Smooth muscle cell (in vitro differentiated cells): ENCODE results near the gene PSORS1C1. TPM values are rescaled to one million over a fixed set of nuclear protein-coding genes. Genes with fewer than 3 reads are reported as not detected.

Experiments
- DNase-seq: peaks from one replicate; lab custom pipeline; 2025; ENCODE audit not compliant: unreplicated experiment; lab: John Stamatoyannopoulos, UW
- H2AFZ ChIP-seq: fragments of 200-600 bp; sonication (generic); 2 replicates; pipeline ENCODE4 v1.6.0; 2016; ENCODE audit warnings: antibody characterized with exemption, low read depth, mild to moderate bottlenecking
- H3F3A ChIP-seq: fragments of 200-600 bp; sonication (generic); 2 replicates; pipeline ENCODE4 v1.6.0; 2017; ENCODE audit warnings: antibody characterized with exemption, low read depth
- H3K27ac ChIP-seq: fragments of 200-600 bp; sonication (generic); 2 replicates; pipeline ENCODE4 v1.5.1; 2016; ENCODE audit warnings: low read depth, mild to moderate bottlenecking
- H3K27me3 ChIP-seq: fragments of 200-600 bp; sonication (generic); 2 replicates; pipeline ENCODE4 v1.6.1; 2016; ENCODE audit warnings: low read depth, mild to moderate bottlenecking
- H3K36me3 ChIP-seq: fragments of 200-600 bp; sonication (generic); 2 replicates; pipeline ENCODE4 v1.5.1; 2016; ENCODE audit warnings: low read depth
- H3K4me1 ChIP-seq: fragments of 200-600 bp; sonication (generic); 2 replicates; pipeline ENCODE4 v1.5.1; 2016; ENCODE audit warnings: low read depth
- H3K4me2 ChIP-seq: fragments of 200-600 bp; sonication (generic); 2 replicates; pipeline ENCODE4 v1.6.0; 2016; ENCODE audit warnings: mild to moderate bottlenecking
- H3K4me3 ChIP-seq: fragments of 200-600 bp; sonication (generic); 2 replicates; pipeline ENCODE4 v1.5.1; 2016; ENCODE audit warnings: mild to moderate bottlenecking
- H3K79me2 ChIP-seq: fragments of 200-600 bp; sonication (generic); 2 replicates; pipeline ENCODE4 v1.6.0; 2016; ENCODE audit warnings: low read depth, mild to moderate bottlenecking
- H3K9ac ChIP-seq: fragments of 200-600 bp; sonication (generic); 2 replicates; pipeline ENCODE4 v1.6.0; 2016; ENCODE audit warnings: low read depth
- H3K9me3 ChIP-seq: fragments of 200-600 bp; sonication (generic); replicated peaks from 2 replicates; pipeline ENCODE4 v1.5.1; 2016; ENCODE audit warnings: low read depth
- H4K20me1 ChIP-seq: fragments of 200-600 bp; sonication (generic); 2 replicates; pipeline ENCODE4 v1.6.0; 2016; ENCODE audit warnings: low read depth
- WGBS: methylation state at CpG from one replicate; pipeline ENCODE4 v1.1.7; 2016; ENCODE audit warnings: low lambda C conversion rate; 5-methylcytosine and 5-hydroxymethylcytosine counted together
- polyA plus RNA-seq: library from polyadenylated mRNA; unstranded; fragments of >200 nt; fragmentation: Nextera tagmentation; extraction: Ambion mirVana; gene quantifications from 2 replicates; pipeline ENCODE4 v1.2.1, GENCODE V29; 2016
- total RNA-seq: library from RNA; depleted of rRNA; stranded (reverse); fragments of >200 nt; gene quantifications from 2 replicates; pipeline ENCODE4 v1.2.3, GENCODE V29; 2014
- TF ChIP-seq, protein P1 (sequence below): fragments of 200-600 bp; sonication (generic); IDR thresholded peaks from 2 replicates; pipeline ENCODE4 v1.5.1; 2017; ENCODE audit warnings: borderline replicate concordance, mild to moderate bottlenecking, antibody characterized with exemption; ENCODE audit not compliant: insufficient read depth, poor library complexity, severe bottlenecking

PSORS1C1 gene
- total and polyA plus RNA-seq, 2 experiments from 2014 or later = 2.1 to 6.5 TPM

DNA sequence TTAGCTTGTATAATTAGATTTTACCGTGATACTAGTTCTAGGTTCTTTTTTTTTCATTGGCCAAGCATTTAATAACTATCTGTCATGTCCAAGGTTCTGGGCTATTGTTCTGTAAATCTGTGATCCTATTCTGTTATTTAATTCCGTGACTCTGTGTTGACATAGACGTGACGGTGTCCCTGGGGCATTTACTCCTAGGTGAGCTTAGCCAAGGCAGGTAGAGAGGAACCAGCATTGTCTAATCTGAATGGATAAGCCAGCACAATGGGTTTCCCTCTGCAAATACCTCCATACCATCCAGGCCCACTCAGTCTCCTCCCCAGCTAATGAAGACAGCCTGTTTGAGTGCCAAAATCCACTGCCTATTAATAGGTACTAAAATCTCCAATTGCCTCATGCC, 14.5 kb downstream of the PSORS1C1 start:
- Histone ChIP-seq H3K36me3 (no peaks in the 10 kb centered on the region), H4K20me1 (no peaks in the 10 kb centered on the region), H3K4me2 (no peak overlapping the region), H3K9ac (no peak overlapping the region), H3K4me3 (no peak overlapping the region), H2AFZ (no peak overlapping the region), H3K9me3 (no peaks in the 10 kb centered on the region), H3K27me3 (no peaks in the 10 kb centered on the region), H3K27ac (no peak overlapping the region), H3F3A (no peaks in the 10 kb centered on the region), H3K4me1 (no peaks in the 10 kb centered on the region), H3K79me2 (no peaks in the 10 kb centered on the region)
- TF ChIP-seq, protein P1, sequence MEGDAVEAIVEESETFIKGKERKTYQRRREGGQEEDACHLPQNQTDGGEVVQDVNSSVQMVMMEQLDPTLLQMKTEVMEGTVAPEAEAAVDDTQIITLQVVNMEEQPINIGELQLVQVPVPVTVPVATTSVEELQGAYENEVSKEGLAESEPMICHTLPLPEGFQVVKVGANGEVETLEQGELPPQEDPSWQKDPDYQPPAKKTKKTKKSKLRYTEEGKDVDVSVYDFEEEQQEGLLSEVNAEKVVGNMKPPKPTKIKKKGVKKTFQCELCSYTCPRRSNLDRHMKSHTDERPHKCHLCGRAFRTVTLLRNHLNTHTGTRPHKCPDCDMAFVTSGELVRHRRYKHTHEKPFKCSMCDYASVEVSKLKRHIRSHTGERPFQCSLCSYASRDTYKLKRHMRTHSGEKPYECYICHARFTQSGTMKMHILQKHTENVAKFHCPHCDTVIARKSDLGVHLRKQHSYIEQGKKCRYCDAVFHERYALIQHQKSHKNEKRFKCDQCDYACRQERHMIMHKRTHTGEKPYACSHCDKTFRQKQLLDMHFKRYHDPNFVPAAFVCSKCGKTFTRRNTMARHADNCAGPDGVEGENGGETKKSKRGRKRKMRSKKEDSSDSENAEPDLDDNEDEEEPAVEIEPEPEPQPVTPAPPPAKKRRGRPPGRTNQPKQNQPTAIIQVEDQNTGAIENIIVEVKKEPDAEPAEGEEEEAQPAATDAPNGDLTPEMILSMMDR = no peak
- DNase-seq = no peak
- WGBS = 78% methylated on average over 4 of the region's 4 CpGs

DNA sequence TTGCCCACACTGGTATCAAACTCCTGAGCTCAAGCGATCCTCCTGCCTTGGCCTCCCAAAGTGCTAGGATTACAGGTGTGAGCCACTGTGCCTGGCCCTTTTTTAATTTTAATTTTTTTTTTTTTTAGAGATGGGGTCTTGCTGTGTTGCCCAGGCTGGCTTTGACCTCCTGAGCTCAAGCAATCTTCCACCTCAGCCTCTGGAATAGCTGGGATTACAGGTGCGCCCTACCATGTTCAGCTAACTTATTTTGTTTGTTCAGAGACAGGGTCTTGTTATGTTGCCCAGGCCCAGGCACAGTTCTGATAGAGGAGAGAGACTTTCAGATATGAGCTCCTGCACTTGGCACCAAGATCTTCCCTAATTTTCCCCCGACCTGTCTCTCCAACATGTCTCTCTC, 16.2 kb downstream of the PSORS1C1 start:
- TF ChIP-seq, protein P1 = no peak

DNA sequence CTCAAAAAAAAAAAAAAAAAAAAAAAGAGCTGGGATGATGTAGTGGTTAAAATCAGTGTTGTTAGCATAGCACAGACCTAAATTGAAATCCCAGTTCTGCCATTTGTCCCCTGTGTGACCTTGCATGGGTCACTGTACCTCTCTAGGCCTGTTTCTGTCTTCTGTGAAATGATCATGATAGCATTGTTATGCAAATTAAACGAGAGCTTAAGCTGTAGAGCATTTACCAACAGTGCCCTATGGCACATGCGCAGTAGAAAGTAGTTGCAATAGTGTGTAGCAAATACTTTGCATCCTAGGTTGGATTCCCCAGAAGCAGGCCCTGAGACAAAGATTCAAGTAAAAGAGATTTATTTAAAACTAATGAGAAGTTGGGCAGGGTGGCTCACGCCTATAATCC, 17.0 kb downstream of the PSORS1C1 start:
- Histone ChIP-seq H3K9ac (no peak overlapping the region), H3F3A (no peaks in the 10 kb centered on the region)

More for the DNA sequence above, 16.2 kb downstream of the PSORS1C1 start:
- H2AFZ ChIP-seq = no peak overlapping the region
- H3F3A ChIP-seq = no peaks in the 10 kb centered on the region
- no peaks in the 10 kb centered on the region for H3K36me3 ChIP-seq
- no peak overlapping the region for H3K4me2 ChIP-seq
- no peak overlapping the region for H3K27ac ChIP-seq
- no peaks in the 10 kb centered on the region for H3K79me2 ChIP-seq
- no peaks in the 10 kb centered on the region for H3K4me1 ChIP-seq
- H3K4me3 ChIP-seq = no peak overlapping the region
- no peak for DNase-seq
- H3K9ac ChIP-seq = no peak overlapping the region
- no peaks in the 10 kb centered on the region for H4K20me1 ChIP-seq
- H3K27me3 ChIP-seq = no peaks in the 10 kb centered on the region
- WGBS = 98% methylated on average over 3 of the region's 3 CpGs
- H3K9me3 ChIP-seq = no peaks in the 10 kb centered on the region

DNA sequence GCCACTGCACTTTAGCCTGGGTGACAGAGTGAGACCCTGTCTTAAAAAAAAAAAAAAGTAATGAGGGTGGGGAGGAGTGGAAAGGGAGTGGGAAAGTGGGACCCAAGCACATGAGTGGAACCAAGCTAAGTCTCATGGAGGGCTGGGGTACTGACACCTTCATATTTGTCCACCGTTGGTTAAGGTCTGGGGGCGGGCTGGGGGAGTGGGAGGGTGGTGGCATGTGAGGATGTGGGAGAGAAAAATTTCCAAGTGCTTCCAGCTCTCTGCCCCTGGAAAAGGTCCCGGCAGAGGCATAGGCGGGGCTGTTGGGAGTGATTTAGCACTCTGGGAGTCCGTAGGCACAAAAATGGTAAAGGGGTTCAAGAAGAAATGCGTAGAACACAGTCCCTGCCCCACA, 18.2 kb downstream of the PSORS1C1 start:
- no peaks in the 10 kb centered on the region for H4K20me1 ChIP-seq
- H3K79me2 ChIP-seq = no peaks in the 10 kb centered on the region
- no peak overlapping the region for H3K4me2 ChIP-seq
- no peak overlapping the region for H3K4me3 ChIP-seq
- no peak for DNase-seq
- WGBS = 90% methylated on average over 6 of the region's 6 CpGs
- H3K9ac ChIP-seq = no peak overlapping the region
- H3F3A ChIP-seq = no peaks in the 10 kb centered on the region
- no peaks in the 10 kb centered on the region for H3K9me3 ChIP-seq
- no peaks in the 10 kb centered on the region for H3K36me3 ChIP-seq
- H3K27ac ChIP-seq = no peak overlapping the region
- H3K4me1 ChIP-seq = no peaks in the 10 kb centered on the region
- TF ChIP-seq, protein P1 = no peak
- no peak overlapping the region for H2AFZ ChIP-seq
- H3K27me3 ChIP-seq = no peaks in the 10 kb centered on the region

More for the DNA sequence above, 17.0 kb downstream of the PSORS1C1 start:
- 86% methylated on average over 3 of the region's 3 CpGs for WGBS
- H3K27ac ChIP-seq = no peak overlapping the region
- no peaks in the 10 kb centered on the region for H4K20me1 ChIP-seq
- no peaks in the 10 kb centered on the region for H3K9me3 ChIP-seq
- TF ChIP-seq, protein P1 = no peak
- no peaks in the 10 kb centered on the region for H3K36me3 ChIP-seq
- H3K79me2 ChIP-seq = no peaks in the 10 kb centered on the region
- no peaks in the 10 kb centered on the region for H3K4me1 ChIP-seq
- no peak overlapping the region for H2AFZ ChIP-seq
- DNase-seq = no peak
- H3K27me3 ChIP-seq = no peaks in the 10 kb centered on the region
- no peak overlapping the region for H3K4me3 ChIP-seq
- H3K4me2 ChIP-seq = no peak overlapping the region
